A673 (cell line): Measurements from ENCODE around the gene CEP78.

Experiments
- CTCF ChIP-seq: fragments of 300-800, 200-600 bp; sonication (generic); conservative IDR thresholded peaks from 2 replicates; pipeline ENCODE4 v1.5.1; 2017; ENCODE audit warnings: low read depth, mild to moderate bottlenecking, antibody characterized with exemption, low read length, moderate library complexity, mixed read lengths
- EZH2 ChIP-seq: fragments of 200-600 bp; sonication (generic); IDR thresholded peaks from 2 replicates; pipeline ENCODE4 v1.6.1; 2017; ENCODE audit warnings: borderline replicate concordance, low read depth, mild to moderate bottlenecking, mixed read lengths, antibody characterized with exemption, low read length; ENCODE audit not compliant: poor library complexity, severe bottlenecking

DNA sequence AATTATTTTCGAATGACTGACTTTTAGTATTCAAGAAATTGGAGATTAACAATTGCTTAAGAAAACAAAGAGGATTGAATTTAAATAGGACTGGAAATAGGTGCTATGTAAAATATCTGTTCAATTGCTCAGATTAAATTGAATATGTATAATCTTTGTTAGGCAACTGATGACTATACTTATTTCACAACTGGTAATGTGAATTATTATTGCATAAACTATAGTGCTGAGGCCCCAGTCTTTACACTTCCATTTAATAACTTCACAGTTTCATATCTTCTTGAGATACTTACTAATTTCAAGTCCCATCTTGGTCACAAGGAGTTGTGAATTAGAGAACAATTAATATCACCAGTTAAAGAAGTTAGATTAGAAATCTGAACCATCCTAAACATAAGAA lies 16.7 kb downstream of the CEP78 start:
- TF ChIP-seq CTCF: no peak
- TF ChIP-seq EZH2: no peak
